Uterus (tissue), 4 donors: ENCODE data around the gene TMEM45B. TPM values are rescaled to one million over a fixed set of nuclear protein-coding genes. Genes with fewer than 3 reads are reported as not detected.

Experiments
- DNase-seq, 2 donors: peaks; one replicate each; pipeline ENCODE4 v3.0.0-alpha.2; 2019 to 2020
- H3K27ac ChIP-seq, 2 donors: fragments of 200-600 bp; sonication (generic); 1 replicate in 1 of 2; 2 replicates in 1 of 2; pipeline ENCODE4 v1.5.1; 2016 to 2018
- H3K27me3 ChIP-seq, 2 donors: fragments of 200-600 bp; sonication (generic); one replicate each; pipeline ENCODE4 v1.5.1; 2018 to 2019; ENCODE audit warnings: control low read depth in 1 of 2
- H3K36me3 ChIP-seq, 2 donors: fragments of 200-600 bp; sonication (generic); one replicate each; pipeline ENCODE4 v1.5.1; 2019; ENCODE audit warnings: control low read depth in 1 of 2
- H3K4me1 ChIP-seq, 2 donors: fragments of 200-600 bp; sonication (generic); one replicate each; pipeline ENCODE4 v1.5.1; 2018 to 2019; ENCODE audit warnings: control low read depth in 1 of 2
- H3K4me3 ChIP-seq, 2 donors: fragments of 200-600 bp; sonication (generic); 1 replicate in 1 of 2; 2 replicates in 1 of 2; pipeline ENCODE4 v1.5.1; 2018 to 2019; ENCODE audit warnings: mild to moderate bottlenecking in 1 of 2
- H3K9me3 ChIP-seq, 2 donors: fragments of 200-600 bp; sonication (generic); one replicate each; pipeline ENCODE4 v1.5.1; 2019; ENCODE audit warnings: control low read depth in 1 of 2
- POLR2A ChIP-seq, 2 donors: fragments of 450-650 bp; IDR thresholded peaks; one replicate each; pipeline ENCODE4 v1.6.1; 2016; ENCODE audit warnings: antibody characterized with exemption in 2 of 2, mild to moderate bottlenecking in 1 of 2, moderate library complexity in 1 of 2
- intact Hi-C: fragments of 100-400 bp; cut with DNase I; formaldehyde crosslinking; loops from one replicate; pipeline ENCODE4 v1.15.1; 2023; ENCODE audit warnings: low total_unique reads
- total RNA-seq, 4 donors: library from RNA; depleted of rRNA in 3 of 4; stranded (reverse); fragments of >200 nt in 3 of 4; gene quantifications; one replicate each; pipeline versions ENCODE4 v1.1.0 to v1.2.4, GENCODE V29; 2014 to 2023
- TF ChIP-seq, protein P1 (sequence below), 4 experiments: fragments of 200-600 bp in 2 of 4; fragments of 450-650 bp in 2 of 4; sonication (generic) in 2 of 4; IDR thresholded peaks; one replicate each; pipeline ENCODE4 v1.5.1; 2016 to 2019; ENCODE audit warnings: antibody characterized with exemption in 4 of 4, mild to moderate bottlenecking in 2 of 4, moderate library complexity in 1 of 4
- donor health status: DM: yes; HTN: yes; CAD: no.

TMEM45B gene
- total RNA-seq, 4 donors from 2014 or later, result 0.18 to 2.1 (median 0.29) TPM; not detected in 1

DNA sequence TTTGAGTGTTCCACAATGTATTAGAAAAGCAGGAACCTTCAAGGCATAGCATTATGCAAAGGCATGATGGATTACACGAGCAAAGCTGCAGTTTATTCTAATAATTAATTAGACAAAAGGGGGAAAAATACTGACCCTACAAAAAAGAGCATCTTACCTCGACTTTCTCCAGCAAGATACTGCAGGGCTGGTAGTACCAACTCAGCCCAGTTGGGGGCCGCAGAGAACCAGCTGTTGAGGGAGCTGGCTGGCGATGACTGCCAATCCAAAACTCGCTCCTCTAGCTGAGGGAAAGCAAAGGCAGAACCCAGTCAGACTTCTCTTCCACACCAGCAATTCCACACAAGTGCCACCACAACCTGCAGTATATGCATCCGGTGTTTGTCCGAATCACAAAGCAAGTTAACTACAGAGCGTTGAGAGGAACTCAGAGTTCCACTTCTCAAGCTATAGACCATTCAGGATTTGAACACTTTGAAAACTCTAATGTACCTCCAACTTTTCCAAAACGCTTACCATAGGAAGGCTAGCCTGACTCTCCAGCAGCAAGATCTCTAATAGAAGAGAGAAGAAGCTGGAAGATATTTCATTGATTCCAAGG is 66.0 kb downstream of the TMEM45B start:
- no peaks in the 10 kb centered on the region for H3K27me3 ChIP-seq
- TF ChIP-seq POLR2A (IDR thresholded peaks at IDR 0.05), result no peak
- TF ChIP-seq, protein P1, sequence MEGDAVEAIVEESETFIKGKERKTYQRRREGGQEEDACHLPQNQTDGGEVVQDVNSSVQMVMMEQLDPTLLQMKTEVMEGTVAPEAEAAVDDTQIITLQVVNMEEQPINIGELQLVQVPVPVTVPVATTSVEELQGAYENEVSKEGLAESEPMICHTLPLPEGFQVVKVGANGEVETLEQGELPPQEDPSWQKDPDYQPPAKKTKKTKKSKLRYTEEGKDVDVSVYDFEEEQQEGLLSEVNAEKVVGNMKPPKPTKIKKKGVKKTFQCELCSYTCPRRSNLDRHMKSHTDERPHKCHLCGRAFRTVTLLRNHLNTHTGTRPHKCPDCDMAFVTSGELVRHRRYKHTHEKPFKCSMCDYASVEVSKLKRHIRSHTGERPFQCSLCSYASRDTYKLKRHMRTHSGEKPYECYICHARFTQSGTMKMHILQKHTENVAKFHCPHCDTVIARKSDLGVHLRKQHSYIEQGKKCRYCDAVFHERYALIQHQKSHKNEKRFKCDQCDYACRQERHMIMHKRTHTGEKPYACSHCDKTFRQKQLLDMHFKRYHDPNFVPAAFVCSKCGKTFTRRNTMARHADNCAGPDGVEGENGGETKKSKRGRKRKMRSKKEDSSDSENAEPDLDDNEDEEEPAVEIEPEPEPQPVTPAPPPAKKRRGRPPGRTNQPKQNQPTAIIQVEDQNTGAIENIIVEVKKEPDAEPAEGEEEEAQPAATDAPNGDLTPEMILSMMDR (IDR thresholded peaks at IDR 0.05), result no peak
- H3K36me3 ChIP-seq, result no peaks in the 10 kb centered on the region
- no peak overlapping the region for H3K4me3 ChIP-seq
- no peak overlapping the region for H3K27ac ChIP-seq
- intact Hi-C loops, result no loop called here
- no peak for DNase-seq
- H3K9me3 ChIP-seq, result no peaks in the 10 kb centered on the region
- H3K4me1 ChIP-seq, result no peaks in the 10 kb centered on the region

DNA sequence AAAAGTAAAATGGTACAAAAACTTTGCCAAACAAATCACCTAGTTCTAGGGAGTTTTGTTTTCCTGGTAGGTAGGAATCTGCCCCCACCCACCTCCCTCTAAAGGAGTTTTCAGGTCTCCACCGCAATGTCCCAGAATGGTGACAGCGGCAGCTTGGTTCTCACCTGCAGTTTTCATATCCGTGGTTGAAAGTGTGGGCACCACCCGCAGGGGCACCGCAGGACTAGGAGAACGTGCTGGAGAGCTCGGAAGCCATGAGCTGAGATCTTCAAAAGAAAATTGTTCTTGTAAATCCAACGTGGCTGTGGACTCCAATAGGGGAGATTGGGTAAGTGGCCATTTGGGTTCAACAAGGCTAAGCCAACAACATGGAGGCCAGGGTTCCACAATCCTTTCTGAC is 68.9 kb downstream of the TMEM45B start:
- Histone ChIP-seq H3K4me1 (no peaks in the 10 kb centered on the region), H3K9me3 (no peaks in the 10 kb centered on the region), H3K27me3 (no peaks in the 10 kb centered on the region), H3K36me3 (no peaks in the 10 kb centered on the region), H3K4me3 (no peak overlapping the region), H3K27ac (no peak overlapping the region)
- intact Hi-C loops, result no loop called here
- TF ChIP-seq, protein P1 (IDR thresholded peaks at IDR 0.05), result no peak
- no peak for TF ChIP-seq POLR2A (IDR thresholded peaks at IDR 0.05)
- no peak for DNase-seq

DNA sequence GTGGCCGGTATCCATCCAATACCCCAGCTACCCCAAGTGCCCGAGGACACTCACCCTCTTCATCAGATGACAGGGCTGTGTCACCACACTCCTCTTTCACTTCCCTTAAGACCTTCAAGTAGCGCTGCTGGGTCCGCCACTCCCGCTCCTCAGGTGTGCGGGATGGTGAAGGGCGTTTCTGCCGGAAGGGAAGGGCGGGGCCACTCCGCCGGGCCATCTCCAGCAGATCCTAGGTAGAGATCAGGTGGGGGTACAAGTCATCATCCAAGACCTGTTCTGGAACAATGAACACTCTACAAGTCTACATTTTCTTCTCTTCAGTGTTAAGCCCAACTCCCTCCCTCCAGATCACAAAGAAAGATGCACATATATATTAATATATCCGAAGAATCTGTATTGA is 69.7 kb downstream of the TMEM45B start:
- Histone ChIP-seq H3K4me3 (no peak overlapping the region), H3K27me3 (no peaks in the 10 kb centered on the region), H3K4me1 (no peaks in the 10 kb centered on the region), H3K36me3 (no peaks in the 10 kb centered on the region), H3K27ac (no peak overlapping the region), H3K9me3 (no peaks in the 10 kb centered on the region)
- no peak for TF ChIP-seq POLR2A (IDR thresholded peaks at IDR 0.05)
- TF ChIP-seq, protein P1 (IDR thresholded peaks at IDR 0.05), result no peak
- intact Hi-C loops, result no loop called here
- no peak for DNase-seq

DNA sequence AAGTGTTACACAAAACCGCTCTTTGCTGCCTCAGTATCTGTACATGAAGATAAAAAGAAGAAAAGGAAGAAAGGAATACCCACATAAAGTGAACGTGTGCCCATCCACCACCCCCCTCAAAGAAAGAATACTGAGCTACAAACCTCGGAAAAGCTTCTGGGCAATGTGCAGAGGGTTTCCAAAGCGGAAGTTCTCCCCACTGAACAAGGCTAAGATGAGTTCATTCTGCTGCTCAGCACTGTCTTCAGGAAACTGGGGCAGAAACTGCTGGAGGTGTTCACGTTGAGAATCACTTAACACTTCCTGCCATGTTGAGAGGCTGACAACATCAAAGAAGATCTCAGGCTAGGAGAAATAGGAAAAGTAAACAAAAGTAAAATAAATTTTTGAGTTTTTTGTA is 72.8 kb downstream of the TMEM45B start:
- Histone ChIP-seq H3K4me3 (no peak overlapping the region), H3K9me3 (no peaks in the 10 kb centered on the region), H3K27me3 (no peaks in the 10 kb centered on the region), H3K4me1 (no peaks in the 10 kb centered on the region), H3K27ac (no peak overlapping the region), H3K36me3 (no peaks in the 10 kb centered on the region)
- no peak for DNase-seq
- TF ChIP-seq, protein P1 (IDR thresholded peaks at IDR 0.05), result no peak
- no peak for TF ChIP-seq POLR2A (IDR thresholded peaks at IDR 0.05)
- intact Hi-C loops, result no loop called here

DNA sequence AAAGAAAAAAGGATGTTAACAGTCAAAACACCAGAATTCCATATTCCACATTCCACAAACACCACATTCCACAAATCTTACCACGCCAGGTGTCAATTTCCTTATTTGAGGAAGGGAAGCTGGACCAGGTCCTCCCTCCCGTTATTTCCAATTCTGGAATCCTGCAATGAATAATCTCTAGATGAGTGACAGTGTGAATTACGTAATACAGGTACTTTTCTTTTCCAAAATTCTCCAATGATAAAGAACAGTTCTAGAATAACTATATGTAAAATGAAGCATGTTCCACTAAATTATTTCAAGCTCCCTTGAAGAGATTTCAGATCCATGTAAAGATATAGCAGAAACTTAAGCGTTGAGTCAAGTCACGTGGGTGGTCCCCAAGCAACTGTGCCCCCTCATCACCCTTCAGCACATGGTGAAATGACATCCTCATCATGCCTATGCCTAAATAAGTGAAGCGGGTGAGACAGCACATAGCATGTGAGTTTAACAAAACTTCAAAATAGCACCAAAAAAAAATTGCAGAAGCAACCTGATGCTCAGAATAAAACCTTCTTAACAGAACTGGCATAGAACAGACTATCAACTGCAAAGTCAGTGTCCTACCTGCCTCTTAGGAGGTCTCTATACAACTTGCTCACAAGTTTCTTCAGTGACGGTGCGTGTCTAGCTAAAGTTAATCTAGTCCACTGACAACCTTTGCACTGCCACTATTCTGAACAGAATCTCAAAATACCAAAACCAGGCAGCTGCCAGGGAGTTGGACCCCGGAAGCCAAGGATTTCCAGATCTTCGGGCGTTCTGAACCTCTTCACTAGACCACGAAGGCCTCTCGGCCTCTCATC is 78.9 kb downstream of the TMEM45B start:
- intact Hi-C loops, result no loop called here
- peak overlapping the region; percentile 53 to 83 for H3K27ac ChIP-seq
- H3K9me3 ChIP-seq, result no peaks in the 10 kb centered on the region

More for the DNA sequence above, 78.9 kb downstream of the TMEM45B start:
- TF ChIP-seq, protein P1 (IDR thresholded peaks at IDR 0.05), result no peak
- no peak for TF ChIP-seq POLR2A (IDR thresholded peaks at IDR 0.05)
- H3K36me3 ChIP-seq, result no peaks in the 10 kb centered on the region
- peaks cover 0 to 6% of the 10 kb centered on the region in 2 donors for H3K4me1 ChIP-seq
- peak overlapping the region; percentile 46 to 90 for H3K4me3 ChIP-seq
- no peak for DNase-seq
- H3K27me3 ChIP-seq, result no peaks in the 10 kb centered on the region
